Fibroblast of skin of scalp (primary cell): ENCODE results near the gene PCDHGA8.
A peak's percentile ranks its signal among the peaks of the same experiment; 100 is the strongest.

Source experiments
- DNase-seq: peaks from one replicate; pipeline ENCODE4 v3.0.0-alpha.2; 2013

The PCDHGA8 gene

GRCh38 chr5:141434006-141434405 is 41.6 kb downstream of the PCDHGA8 start:
- DNase-seq, result peak; percentile 27

GRCh38 chr5:141437221-141437620 is 44.8 kb downstream of the PCDHGA8 start:
- DNase-seq, result peak; percentile 56

- DNase-seq, result peak; percentile 69
These were observed 47.1 kb downstream of the PCDHGA8 start for GRCh38 chr5:141439411-141440141.

- no peak for DNase-seq
These were observed 47.9 kb downstream of the PCDHGA8 start for GRCh38 chr5:141440341-141440740.

- no peak for DNase-seq
These were observed 49.2 kb downstream of the PCDHGA8 start for GRCh38 chr5:141441571-141442170.
